Measurements from ENCODE around the gene RP9. TPM values are rescaled to one million over a fixed set of nuclear protein-coding genes. Genes with fewer than 3 reads are reported as not detected.

Gene RP9
- total RNA-seq, 1 donor from 2014 or later = 10.3 TPM

DNA sequence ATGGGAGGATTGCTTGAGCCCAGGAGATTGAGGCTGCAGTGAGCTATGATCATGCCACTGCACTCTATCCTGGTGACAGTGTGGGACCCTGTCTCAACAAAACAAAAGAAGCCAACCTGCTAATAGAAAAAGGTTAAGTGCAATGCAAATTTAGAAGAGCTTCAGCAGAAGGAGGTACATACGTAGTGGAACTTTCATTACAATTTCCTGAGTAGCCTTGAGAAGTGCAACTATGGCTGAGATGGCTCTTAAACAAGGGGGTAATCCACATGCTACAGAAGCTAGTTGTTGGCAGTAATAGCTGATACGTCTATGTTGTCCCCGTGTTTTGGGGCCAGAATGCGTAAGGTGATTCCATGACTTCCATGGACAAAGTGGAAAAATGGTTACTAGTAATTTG lies 36.0 kb downstream of the RP9 start:
- Histone ChIP-seq H3K4me1 (no peaks in the 10 kb centered on the region), H3K27me3 (no peaks in the 10 kb centered on the region), H3K4me3 (no peak overlapping the region), H3K36me3 (no peaks in the 10 kb centered on the region), H3K27ac (no peak overlapping the region), H3K9me3 (no peaks in the 10 kb centered on the region)
- TF ChIP-seq POLR2AphosphoS5 (IDR thresholded peaks at IDR 0.05; ENCODE audit: insufficient read depth in 1 of 2, low read depth in 1 of 2) (no peak), POLR2A (IDR thresholded peaks at IDR 0.05) (no peak)
- TF ChIP-seq, protein P1, sequence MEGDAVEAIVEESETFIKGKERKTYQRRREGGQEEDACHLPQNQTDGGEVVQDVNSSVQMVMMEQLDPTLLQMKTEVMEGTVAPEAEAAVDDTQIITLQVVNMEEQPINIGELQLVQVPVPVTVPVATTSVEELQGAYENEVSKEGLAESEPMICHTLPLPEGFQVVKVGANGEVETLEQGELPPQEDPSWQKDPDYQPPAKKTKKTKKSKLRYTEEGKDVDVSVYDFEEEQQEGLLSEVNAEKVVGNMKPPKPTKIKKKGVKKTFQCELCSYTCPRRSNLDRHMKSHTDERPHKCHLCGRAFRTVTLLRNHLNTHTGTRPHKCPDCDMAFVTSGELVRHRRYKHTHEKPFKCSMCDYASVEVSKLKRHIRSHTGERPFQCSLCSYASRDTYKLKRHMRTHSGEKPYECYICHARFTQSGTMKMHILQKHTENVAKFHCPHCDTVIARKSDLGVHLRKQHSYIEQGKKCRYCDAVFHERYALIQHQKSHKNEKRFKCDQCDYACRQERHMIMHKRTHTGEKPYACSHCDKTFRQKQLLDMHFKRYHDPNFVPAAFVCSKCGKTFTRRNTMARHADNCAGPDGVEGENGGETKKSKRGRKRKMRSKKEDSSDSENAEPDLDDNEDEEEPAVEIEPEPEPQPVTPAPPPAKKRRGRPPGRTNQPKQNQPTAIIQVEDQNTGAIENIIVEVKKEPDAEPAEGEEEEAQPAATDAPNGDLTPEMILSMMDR (IDR thresholded peaks at IDR 0.05) = no peak
- no peak for DNase-seq (ENCODE audit: extremely low spot score in 2 of 2)
- intact Hi-C loops (cut with DNase I) = no loop called here

DNA sequence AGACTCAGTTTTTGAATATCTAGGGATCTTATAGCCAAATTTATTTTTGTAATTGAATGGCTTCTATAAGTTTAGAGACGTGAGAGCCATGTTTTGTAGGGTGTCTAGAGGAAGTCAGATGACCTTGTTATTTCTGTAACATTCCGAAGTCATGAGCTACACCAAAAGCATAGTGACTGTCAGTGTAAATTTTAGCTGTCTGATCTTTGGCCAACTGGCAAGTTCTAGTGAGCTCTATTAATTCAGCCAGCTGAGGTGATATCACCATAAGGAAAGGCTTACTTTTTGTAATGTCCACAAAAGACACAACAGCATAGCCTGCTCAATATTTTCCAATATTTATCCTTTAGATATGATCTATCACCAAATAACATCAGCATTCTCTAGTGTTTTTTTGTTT lies 36.7 kb downstream of the RP9 start:
- Histone ChIP-seq H3K4me1 (no peaks in the 10 kb centered on the region), H3K27me3 (no peaks in the 10 kb centered on the region), H3K27ac (no peak overlapping the region), H3K36me3 (no peaks in the 10 kb centered on the region), H3K4me3 (no peak overlapping the region), H3K9me3 (no peaks in the 10 kb centered on the region)
- intact Hi-C loops (cut with DNase I) = no loop called here
- DNase-seq (ENCODE audit: extremely low spot score in 2 of 2) = no peak
- no peak for TF ChIP-seq POLR2A (IDR thresholded peaks at IDR 0.05)
- no peak for TF ChIP-seq POLR2AphosphoS5 (IDR thresholded peaks at IDR 0.05; ENCODE audit: insufficient read depth in 1 of 2, low read depth in 1 of 2)
- TF ChIP-seq, protein P1 (IDR thresholded peaks at IDR 0.05) = no peak

DNA sequence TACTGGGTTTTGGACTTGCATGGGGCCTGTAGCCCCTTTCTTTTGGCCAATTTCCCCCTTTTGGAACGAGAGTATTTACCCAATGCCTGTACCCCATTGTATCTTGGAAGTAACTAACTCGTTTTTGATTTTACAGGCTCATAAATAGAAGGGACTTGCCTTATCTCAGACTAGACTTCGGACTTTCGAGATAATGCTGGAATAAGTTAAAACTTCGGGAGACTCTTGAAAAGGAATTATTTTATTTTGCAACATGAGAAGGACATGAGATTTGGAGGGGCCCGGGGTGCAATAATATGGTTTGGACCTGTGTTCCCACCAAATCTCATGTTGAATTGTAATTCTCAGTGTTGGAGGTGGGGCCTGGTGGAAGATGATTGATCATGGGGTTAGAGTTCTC lies 38.4 kb downstream of the RP9 start:
- H3K36me3 ChIP-seq = no peaks in the 10 kb centered on the region
- no peak overlapping the region for H3K27ac ChIP-seq
- no peak overlapping the region for H3K4me3 ChIP-seq
- DNase-seq (ENCODE audit: extremely low spot score in 2 of 2) = no peak
- no peaks in the 10 kb centered on the region for H3K9me3 ChIP-seq
- intact Hi-C loops (cut with DNase I) = no loop called here
- TF ChIP-seq, protein P1 (IDR thresholded peaks at IDR 0.05) = no peak
- TF ChIP-seq POLR2AphosphoS5 (IDR thresholded peaks at IDR 0.05; ENCODE audit: insufficient read depth in 1 of 2, low read depth in 1 of 2) = no peak
- no peak for TF ChIP-seq POLR2A (IDR thresholded peaks at IDR 0.05)
- H3K27me3 ChIP-seq = no peaks in the 10 kb centered on the region
- H3K4me1 ChIP-seq = no peaks in the 10 kb centered on the region

DNA sequence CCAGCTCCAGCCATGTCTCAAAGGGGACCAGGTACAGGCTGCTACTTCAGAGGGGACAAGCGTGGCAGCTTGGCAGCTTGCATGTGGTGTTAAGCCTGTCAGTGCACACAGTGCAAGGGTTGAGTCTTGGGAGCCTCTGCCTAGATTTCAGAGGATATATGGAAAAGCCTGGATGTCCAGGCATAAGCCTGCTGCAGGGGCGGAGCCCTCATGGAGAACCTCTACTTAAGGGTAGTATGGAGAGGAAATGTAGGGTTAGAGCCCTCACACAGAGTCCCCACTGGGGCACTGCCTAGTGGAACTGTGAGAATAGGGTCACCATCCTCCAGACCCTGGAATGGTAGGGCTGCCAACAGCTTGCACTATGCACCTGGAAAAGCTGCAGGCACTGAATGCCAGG lies 38.9 kb downstream of the RP9 start:
- Histone ChIP-seq H3K27me3 (no peaks in the 10 kb centered on the region), H3K4me1 (no peaks in the 10 kb centered on the region), H3K36me3 (no peaks in the 10 kb centered on the region), H3K9me3 (no peaks in the 10 kb centered on the region), H3K4me3 (no peak overlapping the region), H3K27ac (no peak overlapping the region)
- intact Hi-C loops (cut with DNase I) = no loop called here
- DNase-seq (ENCODE audit: extremely low spot score in 2 of 2) = no peak
- TF ChIP-seq POLR2AphosphoS5 (IDR thresholded peaks at IDR 0.05; ENCODE audit: insufficient read depth in 1 of 2, low read depth in 1 of 2) (no peak), POLR2A (IDR thresholded peaks at IDR 0.05) (no peak)

DNA sequence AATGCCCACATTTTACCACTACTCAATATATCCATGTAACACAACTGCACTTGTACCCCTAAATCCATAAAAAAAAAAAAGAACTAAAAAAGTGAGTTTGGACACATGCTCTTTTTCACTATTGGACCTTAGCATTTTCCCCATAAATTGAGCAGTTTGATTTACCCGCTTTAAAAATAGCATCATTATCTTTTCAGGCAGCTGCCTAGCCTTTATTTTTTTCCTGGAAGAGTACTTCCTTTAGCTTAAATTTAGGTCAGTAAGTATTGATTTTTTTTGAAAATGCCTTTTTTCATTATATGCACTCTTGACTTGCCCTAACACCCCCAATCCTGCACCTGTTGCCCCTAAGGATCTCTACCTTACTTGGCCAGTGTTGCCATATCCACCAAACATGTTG lies 41.3 kb downstream of the RP9 start:
- Histone ChIP-seq H3K27me3 (no peaks in the 10 kb centered on the region), H3K4me3 (no peak overlapping the region), H3K4me1 (peaks cover 9% of the 10 kb centered on the region), H3K36me3 (no peaks in the 10 kb centered on the region), H3K27ac (no peak overlapping the region), H3K9me3 (no peaks in the 10 kb centered on the region)
- intact Hi-C loops (cut with DNase I) = no loop called here
- TF ChIP-seq POLR2A (IDR thresholded peaks at IDR 0.05) = no peak
- TF ChIP-seq, protein P1 (IDR thresholded peaks at IDR 0.05) = no peak
- no peak for TF ChIP-seq POLR2AphosphoS5 (IDR thresholded peaks at IDR 0.05; ENCODE audit: insufficient read depth in 1 of 2, low read depth in 1 of 2)
- no peak for DNase-seq (ENCODE audit: extremely low spot score in 2 of 2)
